ENCODE results near the gene PACSIN1. TPM values are rescaled to one million over a fixed set of nuclear protein-coding genes. Genes with fewer than 3 reads are reported as not detected.

The PACSIN1 gene
- 0.78 and 1.3 TPM in 2 replicates for total RNA-seq

- intact Hi-C loops (cut with micrococcal nuclease) = no loop called here
These were observed at the start of gene PACSIN1 for GRCh38 chr6:34465531-34466241. Gene PACSIN1 (plus strand): TSS chr6:34466076. CDS start chr6:34526306, 60,230 bp downstream.

- intact Hi-C loops (cut with micrococcal nuclease) = no loop called here
These were observed 49.0 kb upstream of the PACSIN1 start for GRCh38 chr6:34416877-34417371.

GRCh38 chr6:34418367-34418766 is 47.5 kb upstream of the PACSIN1 start:
- intact Hi-C loops (cut with micrococcal nuclease) = no loop called here

GRCh38 chr6:34423254-34423653 is 42.6 kb upstream of the PACSIN1 start:
- intact Hi-C loops (cut with micrococcal nuclease) = no loop called here

- intact Hi-C loops (cut with micrococcal nuclease) = loop anchor here (1.0 kb wide), 1 partner anchor 32 kb away; the partner anchor contains the start of gene NUDT3
These were observed 41.4 kb upstream of the PACSIN1 start for GRCh38 chr6:34424200-34425131.

- intact Hi-C loops (cut with micrococcal nuclease) = loop anchor here (1.0 kb wide), 1 partner anchor 33 kb away; the partner anchor contains the start of gene NUDT3
These were observed 40.8 kb upstream of the PACSIN1 start for GRCh38 chr6:34425132-34425497.

- intact Hi-C loops (cut with micrococcal nuclease) = loop anchor here (1.0 kb wide), 7 partner anchors 33 to 332 kb away; partner anchors contain the start of genes HMGA1, NUDT3, SMIM29 and SNRPC
These were observed 40.1 kb upstream of the PACSIN1 start, which contains the start of gene RPS10 for GRCh38 chr6:34425498-34426410. Gene RPS10 (minus strand): TSS chr6:34426069. CDS start chr6:34425221, 848 bp downstream.

GRCh38 chr6:34435916-34436315 is 30.0 kb upstream of the PACSIN1 start:
- intact Hi-C loops (cut with micrococcal nuclease) = no loop called here

- intact Hi-C loops (cut with micrococcal nuclease) = no loop called here
These were observed 28.9 kb upstream of the PACSIN1 start for GRCh38 chr6:34436803-34437643.

GRCh38 chr6:34437644-34437970 is 28.3 kb upstream of the PACSIN1 start:
- intact Hi-C loops (cut with micrococcal nuclease) = no loop called here

GRCh38 chr6:34438705-34439104 is 27.2 kb upstream of the PACSIN1 start:
- intact Hi-C loops (cut with micrococcal nuclease) = no loop called here

GRCh38 chr6:34439442-34439841 is 26.4 kb upstream of the PACSIN1 start:
- intact Hi-C loops (cut with micrococcal nuclease) = no loop called here

GRCh38 chr6:34441526-34441925 is 24.4 kb upstream of the PACSIN1 start:
- intact Hi-C loops (cut with micrococcal nuclease) = no loop called here

GRCh38 chr6:34445313-34445860 is 20.5 kb upstream of the PACSIN1 start:
- intact Hi-C loops (cut with micrococcal nuclease) = no loop called here

- intact Hi-C loops (cut with micrococcal nuclease) = no loop called here
These were observed 18.5 kb upstream of the PACSIN1 start for GRCh38 chr6:34447386-34447785.

GRCh38 chr6:34447910-34448309 is 18.0 kb upstream of the PACSIN1 start:
- intact Hi-C loops (cut with micrococcal nuclease) = no loop called here

- intact Hi-C loops (cut with micrococcal nuclease) = no loop called here
These were observed 14.7 kb upstream of the PACSIN1 start for GRCh38 chr6:34451192-34451591.

GRCh38 chr6:34455831-34456230 is 10.0 kb upstream of the PACSIN1 start:
- intact Hi-C loops (cut with micrococcal nuclease) = no loop called here

GRCh38 chr6:34457382-34457741 is 8.5 kb upstream of the PACSIN1 start:
- intact Hi-C loops (cut with micrococcal nuclease) = no loop called here

Data from T-helper 1 cell treated with Interleukin-12 subunit alpha and Interleukin-12 subunit beta and Interleukin-4 antibody, amounts not matched to agents 30 ng/mL and 1 ng/mL, for 36 hours (primary cell).